Measurements from ENCODE around the gene GGA1.

The GGA1 gene

GRCh38 chr22:37630839-37631435, 22.3 kb downstream of the GGA1 start:
- no peak for DNase-seq (ENCODE audit: low spot score)

- DNase-seq (ENCODE audit: low spot score): no peak
Observed at GRCh38 chr22:37631448-37632173, 23.0 kb downstream of the GGA1 start.

GRCh38 chr22:37632174-37633088, 23.8 kb downstream of the GGA1 start:
- peak; percentile 76 for DNase-seq (ENCODE audit: low spot score)

GRCh38 chr22:37633089-37633624, 24.5 kb downstream of the GGA1 start:
- DNase-seq (ENCODE audit: low spot score): no peak

- DNase-seq (ENCODE audit: low spot score): peak; percentile 50
Observed at GRCh38 chr22:37633625-37634416, 25.2 kb downstream of the GGA1 start.

GRCh38 chr22:37634417-37634924, 25.8 kb downstream of the GGA1 start:
- no peak for DNase-seq (ENCODE audit: low spot score)

- DNase-seq (ENCODE audit: low spot score): no peak
Observed at GRCh38 chr22:37635157-37635556, 26.5 kb downstream of the GGA1 start.

GRCh38 chr22:37636186-37636948, 27.7 kb downstream of the GGA1 start:
- no peak for DNase-seq (ENCODE audit: low spot score)

GRCh38 chr22:37636949-37637273, 28.3 kb downstream of the GGA1 start:
- no peak for DNase-seq (ENCODE audit: low spot score)

GRCh38 chr22:37638391-37639069, 29.9 kb downstream of the GGA1 start:
- peak; percentile 43 for DNase-seq (ENCODE audit: low spot score)

GRCh38 chr22:37639070-37639760, 30.6 kb downstream of the GGA1 start, which contains the start of gene SH3BP1:
Gene SH3BP1 (plus strand): TSS chr22:37639669. CDS start chr22:37639788, 119 bp downstream.
- no peak for DNase-seq (ENCODE audit: low spot score)

- no peak for DNase-seq (ENCODE audit: low spot score)
Observed at GRCh38 chr22:37639771-37640590, 31.3 kb downstream of the GGA1 start.

GRCh38 chr22:37640591-37641560, 32.2 kb downstream of the GGA1 start:
- no peak for DNase-seq (ENCODE audit: low spot score)

- DNase-seq (ENCODE audit: low spot score): no peak
Observed at GRCh38 chr22:37641561-37641949, 32.9 kb downstream of the GGA1 start.

GRCh38 chr22:37643225-37643847, 34.7 kb downstream of the GGA1 start:
- DNase-seq (ENCODE audit: low spot score): peak; percentile 87

GRCh38 chr22:37647317-37647716, 38.7 kb downstream of the GGA1 start:
- DNase-seq (ENCODE audit: low spot score): no peak

- no peak for DNase-seq (ENCODE audit: low spot score)
Observed at GRCh38 chr22:37647928-37648327, 39.3 kb downstream of the GGA1 start.
